ENCODE results near the gene NAV3.

The NAV3 gene

DNA sequence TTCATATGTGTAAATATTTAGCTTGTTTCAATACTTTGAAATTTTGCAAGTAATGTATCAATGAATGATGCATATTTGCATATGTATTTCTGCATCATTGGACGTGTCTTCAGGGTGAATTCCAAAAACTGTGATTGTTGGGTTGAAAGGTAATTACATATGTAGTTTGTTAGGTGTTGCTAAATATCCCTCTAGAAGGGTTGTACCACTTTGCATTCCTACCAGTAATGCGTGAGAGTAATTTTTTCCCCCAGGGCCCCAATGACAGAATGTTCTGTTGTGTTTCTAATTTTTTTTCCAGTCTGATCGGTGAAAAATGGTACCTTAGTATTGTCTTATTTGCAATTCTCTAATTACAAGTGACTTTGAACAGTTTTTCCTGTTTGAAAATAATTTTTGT, 408.9 kb downstream of the NAV3 start:
- H3K9ac ChIP-seq (ENCODE audit: low read depth, low read length, poor library complexity) = no peak overlapping the region
- H2AFZ ChIP-seq (ENCODE audit: low read length) = no peak overlapping the region
- H3K14ac ChIP-seq (ENCODE audit: low read length) = no peak overlapping the region
- H2BK15ac ChIP-seq (ENCODE audit: low read length) = no peak overlapping the region
- no peak overlapping the region for H3K23ac ChIP-seq (ENCODE audit: low read depth, low read length, poor library complexity)
- H3K9me3 ChIP-seq (replicated peaks in 1 of 2; ENCODE audit: control insufficient read depth in 2 of 2, insufficient read depth in 1 of 2, low read depth in 1 of 2, low read length in 2 of 2) = no peaks in the 10 kb centered on the region
- no peak overlapping the region for H2BK12ac ChIP-seq (ENCODE audit: low read length)
- no peak overlapping the region for H3K4ac ChIP-seq (ENCODE audit: low read length)
- H3K4me1 ChIP-seq (ENCODE audit: control insufficient read depth in 2 of 2, insufficient read depth in 1 of 2, low read depth in 1 of 2, low read length in 2 of 2) = peaks cover 0 to 6% of the 10 kb centered on the region in 2 donors
- H4K91ac ChIP-seq (ENCODE audit: low read depth, low read length, poor library complexity) = no peak overlapping the region
- H4K8ac ChIP-seq (ENCODE audit: low read depth, low read length) = no peak overlapping the region
- no peaks in the 10 kb centered on the region for H3K27me3 ChIP-seq (ENCODE audit: control insufficient read depth in 3 of 3, insufficient read depth in 3 of 3, low read depth in 1 of 3, low read length in 3 of 3)
- no peak overlapping the region for H2BK120ac ChIP-seq (ENCODE audit: low read depth, low read length)
- no peak overlapping the region for H3K27ac ChIP-seq (replicated peaks; ENCODE audit: low read length)
- H3K36me3 ChIP-seq (replicated peaks in 1 of 2; ENCODE audit: control insufficient read depth in 2 of 2, insufficient read depth in 2 of 2, low read length in 2 of 2) = no peaks in the 10 kb centered on the region
- H2BK5ac ChIP-seq (ENCODE audit: low read length) = no peak overlapping the region
- no peak for DNase-seq (ENCODE audit: low spot score)
- no peak overlapping the region for H3K18ac ChIP-seq (ENCODE audit: low read length)
- H3K79me1 ChIP-seq (ENCODE audit: low read depth, low read length) = no peaks in the 10 kb centered on the region
- WGBS, 2 donors (ENCODE audit: extremely low coverage in 2 of 2, insufficient read length in 2 of 2, insufficient replicate concordance in 1 of 2) = no CpG with 5 or more reads among the region's 3 CpGs
- no peak overlapping the region for H3K4me3 ChIP-seq (ENCODE audit: low read length in 2 of 2)
- no peak overlapping the region for H3K4me2 ChIP-seq (ENCODE audit: insufficient read depth, low read length, poor library complexity, severe bottlenecking)
- H2AK5ac ChIP-seq (ENCODE audit: low read depth, low read length) = no peak overlapping the region

- no peak overlapping the region for H4K8ac ChIP-seq (ENCODE audit: low read depth, low read length)
- no peak for DNase-seq (ENCODE audit: low spot score)
- H3K27me3 ChIP-seq (ENCODE audit: control insufficient read depth in 3 of 3, insufficient read depth in 3 of 3, low read depth in 1 of 3, low read length in 3 of 3) = no peaks in the 10 kb centered on the region
- H3K4me1 ChIP-seq (ENCODE audit: control insufficient read depth in 2 of 2, insufficient read depth in 1 of 2, low read depth in 1 of 2, low read length in 2 of 2) = peaks cover 0 to 6% of the 10 kb centered on the region in 2 donors
- no peak overlapping the region for H4K91ac ChIP-seq (ENCODE audit: low read depth, low read length, poor library complexity)
- no peaks in the 10 kb centered on the region for H3K79me1 ChIP-seq (ENCODE audit: low read depth, low read length)
- H2BK5ac ChIP-seq (ENCODE audit: low read length) = no peak overlapping the region
- no peak overlapping the region for H3K23ac ChIP-seq (ENCODE audit: low read depth, low read length, poor library complexity)
- H3K27ac ChIP-seq (replicated peaks; ENCODE audit: low read length) = no peak overlapping the region
- no peak overlapping the region for H2BK15ac ChIP-seq (ENCODE audit: low read length)
- no peak overlapping the region for H3K14ac ChIP-seq (ENCODE audit: low read length)
- H3K9ac ChIP-seq (ENCODE audit: low read depth, low read length, poor library complexity) = no peak overlapping the region
- no peaks in the 10 kb centered on the region for H3K36me3 ChIP-seq (replicated peaks in 1 of 2; ENCODE audit: control insufficient read depth in 2 of 2, insufficient read depth in 2 of 2, low read length in 2 of 2)
- H3K4ac ChIP-seq (ENCODE audit: low read length) = no peak overlapping the region
- H3K9me3 ChIP-seq (replicated peaks in 1 of 2; ENCODE audit: control insufficient read depth in 2 of 2, insufficient read depth in 1 of 2, low read depth in 1 of 2, low read length in 2 of 2) = no peaks in the 10 kb centered on the region
- no peak overlapping the region for H2AK5ac ChIP-seq (ENCODE audit: low read depth, low read length)
- no peak overlapping the region for H3K18ac ChIP-seq (ENCODE audit: low read length)
- WGBS, 2 donors (ENCODE audit: extremely low coverage in 2 of 2, insufficient read length in 2 of 2, insufficient replicate concordance in 1 of 2) = no CpG with 5 or more reads among the region's 1 CpG
- no peak overlapping the region for H2BK12ac ChIP-seq (ENCODE audit: low read length)
- no peak overlapping the region for H3K4me2 ChIP-seq (ENCODE audit: insufficient read depth, low read length, poor library complexity, severe bottlenecking)
- peak overlapping the region; percentile 44 for H2AFZ ChIP-seq (ENCODE audit: low read length)
- H2BK120ac ChIP-seq (ENCODE audit: low read depth, low read length) = no peak overlapping the region
- H3K4me3 ChIP-seq (ENCODE audit: low read length in 2 of 2) = no peak overlapping the region
Measured at GRCh38 chr12:78240827-78241226, 410.1 kb downstream of the NAV3 start.

GRCh38 chr12:78241446-78241845, 410.8 kb downstream of the NAV3 start:
- Histone ChIP-seq H3K27ac (replicated peaks; ENCODE audit: low read length) (no peak overlapping the region), H3K4me1 (ENCODE audit: control insufficient read depth in 2 of 2, insufficient read depth in 1 of 2, low read depth in 1 of 2, low read length in 2 of 2) (peaks cover 0 to 6% of the 10 kb centered on the region in 2 donors), H2BK12ac (ENCODE audit: low read length) (no peak overlapping the region), H3K4me3 (ENCODE audit: low read length in 2 of 2) (no peak overlapping the region), H4K8ac (ENCODE audit: low read depth, low read length) (no peak overlapping the region), H3K9ac (ENCODE audit: low read depth, low read length, poor library complexity) (no peak overlapping the region), H3K18ac (ENCODE audit: low read length) (no peak overlapping the region), H3K23ac (ENCODE audit: low read depth, low read length, poor library complexity) (no peak overlapping the region), H3K36me3 (replicated peaks in 1 of 2; ENCODE audit: control insufficient read depth in 2 of 2, insufficient read depth in 2 of 2, low read length in 2 of 2) (no peaks in the 10 kb centered on the region), H2BK120ac (ENCODE audit: low read depth, low read length) (no peak overlapping the region), H2AFZ (ENCODE audit: low read length) (peak overlapping the region; percentile 45), H3K79me1 (ENCODE audit: low read depth, low read length) (no peaks in the 10 kb centered on the region), H2BK15ac (ENCODE audit: low read length) (no peak overlapping the region), H3K14ac (ENCODE audit: low read length) (no peak overlapping the region), H3K4me2 (ENCODE audit: insufficient read depth, low read length, poor library complexity, severe bottlenecking) (no peak overlapping the region), H3K27me3 (ENCODE audit: control insufficient read depth in 3 of 3, insufficient read depth in 3 of 3, low read depth in 1 of 3, low read length in 3 of 3) (no peaks in the 10 kb centered on the region), H2AK5ac (ENCODE audit: low read depth, low read length) (no peak overlapping the region), H3K4ac (ENCODE audit: low read length) (no peak overlapping the region), H2BK5ac (ENCODE audit: low read length) (no peak overlapping the region), H3K9me3 (replicated peaks in 1 of 2; ENCODE audit: control insufficient read depth in 2 of 2, insufficient read depth in 1 of 2, low read depth in 1 of 2, low read length in 2 of 2) (no peaks in the 10 kb centered on the region), H4K91ac (ENCODE audit: low read depth, low read length, poor library complexity) (no peak overlapping the region)
- no peak for DNase-seq (ENCODE audit: low spot score)
- WGBS, 2 donors (ENCODE audit: extremely low coverage in 2 of 2, insufficient read length in 2 of 2, insufficient replicate concordance in 1 of 2) = no CpG with 5 or more reads among the region's 6 CpGs

DNA sequence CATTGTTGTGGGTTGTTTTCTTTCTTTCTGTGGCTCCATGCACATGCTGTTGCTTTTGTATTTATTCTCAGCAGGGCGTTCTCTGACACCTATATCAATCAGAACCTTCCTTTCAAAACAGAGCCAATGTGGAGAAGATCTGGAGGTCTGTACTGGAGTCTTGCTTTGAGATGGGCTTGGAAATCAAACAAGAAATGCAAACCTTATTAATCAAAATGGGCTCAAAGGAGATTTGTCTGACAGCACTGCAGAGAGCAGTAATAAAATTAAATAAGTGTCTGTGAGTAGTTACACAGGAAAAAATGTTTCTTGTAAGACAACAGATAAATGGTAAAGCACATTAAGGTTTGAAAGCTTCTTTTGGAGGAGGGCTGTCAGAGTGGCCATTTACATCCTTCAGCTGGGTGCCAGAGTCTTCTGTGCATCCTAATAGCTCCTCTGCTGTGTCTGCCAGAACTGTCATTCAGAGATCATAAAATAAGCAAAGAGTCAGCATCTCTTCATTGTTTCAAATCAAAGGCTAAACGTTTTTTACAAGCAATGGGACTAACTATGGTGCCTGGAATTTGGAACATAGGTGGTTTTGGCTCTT, 414.3 kb downstream of the NAV3 start:
- Histone ChIP-seq H3K4ac (ENCODE audit: low read length) (no peak overlapping the region), H4K91ac (ENCODE audit: low read depth, low read length, poor library complexity) (no peak overlapping the region), H3K23ac (ENCODE audit: low read depth, low read length, poor library complexity) (no peak overlapping the region), H3K4me1 (ENCODE audit: control insufficient read depth in 2 of 2, insufficient read depth in 1 of 2, low read depth in 1 of 2, low read length in 2 of 2) (peaks cover 0 to 6% of the 10 kb centered on the region in 2 donors), H4K8ac (ENCODE audit: low read depth, low read length) (no peak overlapping the region), H3K36me3 (replicated peaks in 1 of 2; ENCODE audit: control insufficient read depth in 2 of 2, insufficient read depth in 2 of 2, low read length in 2 of 2) (no peaks in the 10 kb centered on the region), H3K9ac (ENCODE audit: low read depth, low read length, poor library complexity) (no peak overlapping the region), H3K18ac (ENCODE audit: low read length) (no peak overlapping the region), H2BK5ac (ENCODE audit: low read length) (no peak overlapping the region), H2BK15ac (ENCODE audit: low read length) (no peak overlapping the region), H2BK120ac (ENCODE audit: low read depth, low read length) (no peak overlapping the region), H3K9me3 (replicated peaks in 1 of 2; ENCODE audit: control insufficient read depth in 2 of 2, insufficient read depth in 1 of 2, low read depth in 1 of 2, low read length in 2 of 2) (no peaks in the 10 kb centered on the region), H3K27me3 (ENCODE audit: control insufficient read depth in 3 of 3, insufficient read depth in 3 of 3, low read depth in 1 of 3, low read length in 3 of 3) (no peaks in the 10 kb centered on the region), H3K4me3 (ENCODE audit: low read length in 2 of 2) (no peak overlapping the region), H2AFZ (ENCODE audit: low read length) (no peak overlapping the region), H3K14ac (ENCODE audit: low read length) (no peak overlapping the region), H2AK5ac (ENCODE audit: low read depth, low read length) (no peak overlapping the region), H3K4me2 (ENCODE audit: insufficient read depth, low read length, poor library complexity, severe bottlenecking) (no peak overlapping the region), H3K79me1 (ENCODE audit: low read depth, low read length) (no peaks in the 10 kb centered on the region), H3K27ac (replicated peaks; ENCODE audit: low read length) (no peak overlapping the region), H2BK12ac (ENCODE audit: low read length) (no peak overlapping the region)
- no peak for DNase-seq (ENCODE audit: low spot score)
- no CpG with 5 or more reads among the region's 2 CpGs for WGBS, 2 donors (ENCODE audit: extremely low coverage in 2 of 2, insufficient read length in 2 of 2, insufficient replicate concordance in 1 of 2)

Measured in neuronal stem cell (in vitro differentiated cells).